Ascending aorta (tissue), 2 donors: ENCODE measurements around the gene TEX29. TPM values are rescaled to one million over a fixed set of nuclear protein-coding genes. Genes with fewer than 3 reads are reported as not detected.

Source experiments
- DNase-seq, 2 donors: peaks; one replicate each; pipeline ENCODE4 v3.0.0-alpha.2; 2019; ENCODE audit warnings: low spot score in 2 of 2
- H3K27ac ChIP-seq, 2 donors: fragments of 200-600 bp; sonication (generic); one replicate each; pipeline ENCODE4 v1.5.1; 2016 to 2017; ENCODE audit warnings: mild to moderate bottlenecking in 1 of 2
- H3K27me3 ChIP-seq: fragments of 200-600 bp; sonication (generic); one replicate; pipeline ENCODE4 v1.5.1; 2017
- H3K36me3 ChIP-seq, 2 donors: fragments of 200-600 bp; sonication (generic); one replicate each; pipeline ENCODE4 v1.5.1; 2016
- H3K4me1 ChIP-seq, 2 donors: fragments of 200-600 bp; sonication (generic); one replicate each; pipeline ENCODE4 v1.5.1; 2016 to 2017; ENCODE audit warnings: mild to moderate bottlenecking in 1 of 2
- H3K4me3 ChIP-seq, 2 donors: fragments of 200-600 bp; sonication (generic); one replicate each; pipeline ENCODE4 v1.5.1; 2016 to 2017; ENCODE audit warnings: mild to moderate bottlenecking in 1 of 2
- H3K9me3 ChIP-seq, 2 donors: fragments of 200-600 bp; sonication (generic); one replicate each; pipeline ENCODE4 v1.5.1; 2016
- intact Hi-C: fragments of 100-400 bp; cut with DNase I; formaldehyde crosslinking; loops from one replicate; pipeline ENCODE4 v1.15.1; 2023
- total RNA-seq: library from RNA; depleted of rRNA; stranded (reverse); fragments of >200 nt; gene quantifications from one replicate; pipeline ENCODE4 v1.1.0, GENCODE V29; 2016
- TF ChIP-seq, protein P1 (sequence below), 3 experiments: fragments of 200-600 bp in 2 of 3; fragments of 450-650 bp in 1 of 3; sonication (generic) in 2 of 3; IDR thresholded peaks; one replicate each; pipeline ENCODE4 v1.5.1; 2016 to 2019; ENCODE audit warnings: antibody characterized with exemption in 3 of 3, mild to moderate bottlenecking in 1 of 3, moderate library complexity in 1 of 3

The TEX29 gene
- total RNA-seq, 1 donor from 2014 or later = not detected

DNA sequence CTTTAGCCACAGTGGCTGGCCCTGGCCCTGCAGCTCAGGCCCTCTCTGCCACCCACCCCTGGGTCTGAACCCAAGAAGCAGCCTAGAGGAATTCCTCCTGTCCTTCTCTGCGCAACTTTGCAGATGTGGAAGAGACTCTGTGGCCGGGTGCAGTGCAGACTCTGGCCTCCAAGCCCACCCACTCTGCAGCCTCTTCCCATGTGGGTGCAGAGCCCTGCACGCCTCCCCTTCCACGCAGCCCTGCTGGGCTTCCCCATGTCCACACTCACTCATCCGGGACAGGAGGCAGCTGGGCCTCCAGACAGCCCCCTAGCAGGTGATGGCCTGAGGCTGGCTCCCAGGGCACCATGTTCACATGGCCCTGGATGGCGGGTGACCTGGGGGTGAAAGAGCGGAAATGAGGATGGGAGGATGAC is 2.5 kb downstream of the TEX29 start:
- TF ChIP-seq, protein P1, sequence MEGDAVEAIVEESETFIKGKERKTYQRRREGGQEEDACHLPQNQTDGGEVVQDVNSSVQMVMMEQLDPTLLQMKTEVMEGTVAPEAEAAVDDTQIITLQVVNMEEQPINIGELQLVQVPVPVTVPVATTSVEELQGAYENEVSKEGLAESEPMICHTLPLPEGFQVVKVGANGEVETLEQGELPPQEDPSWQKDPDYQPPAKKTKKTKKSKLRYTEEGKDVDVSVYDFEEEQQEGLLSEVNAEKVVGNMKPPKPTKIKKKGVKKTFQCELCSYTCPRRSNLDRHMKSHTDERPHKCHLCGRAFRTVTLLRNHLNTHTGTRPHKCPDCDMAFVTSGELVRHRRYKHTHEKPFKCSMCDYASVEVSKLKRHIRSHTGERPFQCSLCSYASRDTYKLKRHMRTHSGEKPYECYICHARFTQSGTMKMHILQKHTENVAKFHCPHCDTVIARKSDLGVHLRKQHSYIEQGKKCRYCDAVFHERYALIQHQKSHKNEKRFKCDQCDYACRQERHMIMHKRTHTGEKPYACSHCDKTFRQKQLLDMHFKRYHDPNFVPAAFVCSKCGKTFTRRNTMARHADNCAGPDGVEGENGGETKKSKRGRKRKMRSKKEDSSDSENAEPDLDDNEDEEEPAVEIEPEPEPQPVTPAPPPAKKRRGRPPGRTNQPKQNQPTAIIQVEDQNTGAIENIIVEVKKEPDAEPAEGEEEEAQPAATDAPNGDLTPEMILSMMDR (IDR thresholded peaks at IDR 0.05) = no peak
- peaks cover 0 to 6% of the 10 kb centered on the region in 2 donors for H3K36me3 ChIP-seq
- intact Hi-C loops = no loop called here
- H3K27ac ChIP-seq = no peak overlapping the region
- H3K4me3 ChIP-seq = no peak overlapping the region
- no peaks in the 10 kb centered on the region for H3K27me3 ChIP-seq
- no peaks in the 10 kb centered on the region for H3K9me3 ChIP-seq
- no peak for DNase-seq
- no peaks in the 10 kb centered on the region for H3K4me1 ChIP-seq

DNA sequence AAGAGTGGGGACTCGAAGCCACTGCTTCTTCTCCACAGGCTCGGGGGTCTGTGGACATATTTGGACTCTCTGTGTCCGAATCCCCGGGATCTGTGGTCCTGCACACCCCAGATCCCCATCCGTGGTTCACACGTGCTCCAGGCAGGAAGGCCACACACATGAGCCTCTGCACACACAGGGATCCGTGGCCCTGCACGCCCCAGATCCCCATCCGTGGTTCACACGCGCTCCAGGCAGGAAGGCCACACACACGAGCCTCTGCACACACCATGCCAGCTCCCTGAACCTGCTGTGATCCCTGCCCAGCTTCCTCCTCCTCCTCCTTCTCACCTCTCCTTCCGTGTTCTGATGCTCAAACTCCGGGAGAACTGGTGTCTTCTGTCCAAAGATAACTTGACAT is 3.1 kb downstream of the TEX29 start:
- H3K9me3 ChIP-seq = no peaks in the 10 kb centered on the region
- no peak overlapping the region for H3K4me3 ChIP-seq
- DNase-seq = no peak
- peaks cover 0 to 6% of the 10 kb centered on the region in 2 donors for H3K36me3 ChIP-seq
- TF ChIP-seq, protein P1 (IDR thresholded peaks at IDR 0.05) = no peak
- H3K27me3 ChIP-seq = no peaks in the 10 kb centered on the region
- intact Hi-C loops = no loop called here
- no peaks in the 10 kb centered on the region for H3K4me1 ChIP-seq
- no peak overlapping the region for H3K27ac ChIP-seq

DNA sequence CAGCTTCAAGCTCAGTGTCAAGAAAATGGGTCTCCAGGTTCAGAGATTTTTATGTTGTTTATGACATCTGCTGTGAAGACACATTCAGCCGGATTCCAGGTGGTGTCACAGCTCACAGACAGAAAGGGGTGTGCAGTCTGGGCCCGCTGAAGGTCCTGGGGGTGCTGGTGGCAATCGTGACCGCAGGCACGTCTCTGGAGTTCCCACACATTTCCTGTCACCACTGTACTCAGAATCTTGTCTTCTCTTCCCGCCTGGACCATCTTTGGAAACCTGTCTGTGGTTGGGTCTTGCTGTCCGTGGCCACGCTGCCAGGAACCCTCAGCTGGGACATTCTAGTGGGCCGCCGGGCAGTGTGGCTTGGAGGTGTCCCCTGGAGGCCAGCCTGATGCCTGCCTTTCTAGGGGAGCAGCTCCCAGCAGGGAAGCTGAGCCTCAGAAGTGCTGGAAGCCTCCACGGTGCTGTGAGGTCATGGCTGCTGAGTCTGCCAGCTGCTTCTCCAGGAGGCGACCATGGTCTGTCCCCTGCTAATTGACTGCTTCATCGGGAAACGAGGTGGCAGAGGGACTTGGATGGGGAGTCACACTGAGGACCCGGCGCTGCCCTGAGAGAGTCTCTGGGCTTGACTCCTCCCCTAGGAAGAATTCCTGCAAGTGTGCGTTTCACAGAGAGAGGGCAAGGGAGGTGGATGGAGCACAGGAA is 3.7 kb downstream of the TEX29 start:
- H3K9me3 ChIP-seq = no peaks in the 10 kb centered on the region
- peaks cover 0 to 9% of the 10 kb centered on the region in 2 donors for H3K36me3 ChIP-seq
- H3K27me3 ChIP-seq = no peaks in the 10 kb centered on the region
- H3K27ac ChIP-seq = no peak overlapping the region
- TF ChIP-seq, protein P1 (IDR thresholded peaks at IDR 0.05) = no peak
- no peaks in the 10 kb centered on the region for H3K4me1 ChIP-seq
- H3K4me3 ChIP-seq = no peak overlapping the region
- no peak for DNase-seq
- intact Hi-C loops = no loop called here

DNA sequence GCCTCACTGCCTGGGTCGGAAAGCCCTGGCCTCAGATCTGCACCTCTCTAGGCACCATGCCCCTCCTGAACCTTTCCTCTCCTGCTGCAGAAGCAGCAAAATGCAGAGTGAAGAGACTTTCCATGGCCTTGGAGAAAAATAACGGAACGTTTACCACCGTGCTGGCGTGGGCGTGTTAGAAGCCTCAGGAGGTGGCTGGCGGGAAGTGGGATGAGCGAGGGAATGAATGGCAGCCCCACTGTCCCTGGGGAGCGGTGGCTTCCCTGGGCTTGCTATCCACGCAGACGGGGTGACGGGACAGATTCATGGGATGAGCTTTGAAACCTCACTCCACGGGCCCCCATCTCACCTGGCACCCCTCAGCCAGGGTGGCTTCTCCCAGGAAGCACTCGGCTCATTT is 4.3 kb downstream of the TEX29 start:
- Histone ChIP-seq H3K9me3 (no peaks in the 10 kb centered on the region), H3K4me1 (no peaks in the 10 kb centered on the region), H3K4me3 (no peak overlapping the region), H3K36me3 (peaks cover 0 to 9% of the 10 kb centered on the region in 2 donors), H3K27me3 (no peaks in the 10 kb centered on the region), H3K27ac (no peak overlapping the region)
- peak in 1 of 2 donors; percentile 50 for DNase-seq
- intact Hi-C loops = no loop called here
- TF ChIP-seq, protein P1 (IDR thresholded peaks at IDR 0.05) = no peak

DNA sequence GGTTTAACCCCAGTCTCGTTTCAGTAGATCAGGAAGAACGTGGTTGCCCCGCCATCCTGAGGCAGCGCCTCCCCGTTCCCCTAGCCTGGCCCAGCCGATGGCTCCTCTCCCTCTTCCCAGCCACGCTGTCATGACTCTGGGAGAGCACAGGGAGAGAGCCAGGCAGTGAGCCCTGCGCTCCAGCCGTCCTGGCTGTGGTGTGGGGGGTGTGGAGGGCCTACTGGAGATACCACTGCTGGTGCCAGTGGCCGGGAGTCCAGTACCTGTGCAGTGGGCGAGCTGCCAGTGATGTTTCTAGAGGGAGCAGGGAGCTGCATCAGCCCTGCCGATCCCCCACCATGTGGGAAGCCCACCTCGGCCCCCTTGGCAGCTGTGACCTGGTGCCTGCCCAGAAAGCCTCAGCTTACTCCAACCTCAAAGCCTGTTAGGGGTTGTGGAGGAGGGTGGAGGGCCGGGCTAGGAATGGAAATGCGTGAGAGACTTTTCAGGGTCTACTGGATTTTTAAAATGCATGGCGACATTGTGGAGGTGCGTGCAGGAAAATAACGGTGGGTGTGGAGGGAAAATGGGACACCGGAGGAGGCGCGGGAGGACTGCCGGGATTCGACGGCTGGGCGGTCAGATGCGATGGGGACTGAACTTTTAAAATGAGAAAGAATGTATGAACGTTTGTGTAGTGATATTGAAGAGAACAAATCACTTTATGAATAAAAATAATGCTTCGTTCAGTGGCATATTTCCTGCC is 4.9 kb downstream of the TEX29 start:
- H3K4me1 ChIP-seq = no peaks in the 10 kb centered on the region
- no peak overlapping the region for H3K4me3 ChIP-seq
- H3K36me3 ChIP-seq = peaks cover 0 to 9% of the 10 kb centered on the region in 2 donors
- DNase-seq = no peak
- no peaks in the 10 kb centered on the region for H3K27me3 ChIP-seq
- intact Hi-C loops = no loop called here
- no peaks in the 10 kb centered on the region for H3K9me3 ChIP-seq
- TF ChIP-seq, protein P1 (IDR thresholded peaks at IDR 0.05) = no peak
- no peak overlapping the region for H3K27ac ChIP-seq
